ENCODE data around the gene ARSH.
"Not testable (repeated sequence)": the region's sequence is repeated elsewhere in the genome, so short reads cannot be mapped to it uniquely, and the experiment has no call there.

The ARSH gene

DNA sequence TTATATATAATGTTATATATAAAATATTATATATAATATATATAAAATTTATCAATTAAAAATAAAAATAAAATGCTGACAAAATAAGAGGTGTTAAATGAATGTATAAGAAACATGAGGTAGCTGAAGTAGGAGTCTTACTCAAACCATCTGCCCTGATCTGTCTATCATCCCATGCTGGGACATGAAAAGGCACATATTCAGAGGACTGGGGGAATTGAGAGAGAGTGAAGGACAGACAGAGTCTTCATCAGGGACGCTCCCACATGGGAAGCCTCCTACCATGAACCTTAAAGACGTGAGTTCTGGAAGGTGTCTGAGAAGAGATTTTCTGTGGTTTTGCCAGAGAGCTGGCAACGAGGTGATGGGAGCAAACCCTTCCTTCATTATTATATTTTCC is 30.9 kb downstream of the ARSH start:
- DNase-seq (ENCODE audit: low spot score) = no peak

GRCh38 chrX:3044196-3044595 is 37.9 kb downstream of the ARSH start:
- DNase-seq (ENCODE audit: low spot score) = no peak

DNA sequence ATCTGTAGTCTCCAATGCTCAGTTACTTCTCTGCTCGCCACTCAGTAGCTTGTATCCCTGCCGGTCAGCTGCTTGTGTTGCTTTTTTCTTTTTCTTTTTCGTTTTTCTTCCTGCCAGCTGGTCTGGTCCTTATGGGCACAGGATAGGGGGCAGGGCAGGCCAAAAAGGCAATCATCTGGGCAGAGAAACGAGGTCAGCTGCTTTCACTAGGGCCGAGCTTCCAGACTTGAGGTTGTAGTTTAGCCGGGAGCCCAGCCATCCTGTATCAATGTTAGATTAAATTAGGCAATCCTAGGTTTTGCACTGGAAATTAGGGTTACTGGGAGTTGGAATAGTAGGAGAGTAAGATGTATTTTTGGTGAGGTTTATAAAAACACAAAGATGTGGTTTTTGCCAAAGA is 38.3 kb downstream of the ARSH start:
- DNase-seq (ENCODE audit: low spot score) = no peak

- DNase-seq (ENCODE audit: low spot score) = no peak
Observed at GRCh38 chrX:3046253-3047240, 40.2 kb downstream of the ARSH start.

DNA sequence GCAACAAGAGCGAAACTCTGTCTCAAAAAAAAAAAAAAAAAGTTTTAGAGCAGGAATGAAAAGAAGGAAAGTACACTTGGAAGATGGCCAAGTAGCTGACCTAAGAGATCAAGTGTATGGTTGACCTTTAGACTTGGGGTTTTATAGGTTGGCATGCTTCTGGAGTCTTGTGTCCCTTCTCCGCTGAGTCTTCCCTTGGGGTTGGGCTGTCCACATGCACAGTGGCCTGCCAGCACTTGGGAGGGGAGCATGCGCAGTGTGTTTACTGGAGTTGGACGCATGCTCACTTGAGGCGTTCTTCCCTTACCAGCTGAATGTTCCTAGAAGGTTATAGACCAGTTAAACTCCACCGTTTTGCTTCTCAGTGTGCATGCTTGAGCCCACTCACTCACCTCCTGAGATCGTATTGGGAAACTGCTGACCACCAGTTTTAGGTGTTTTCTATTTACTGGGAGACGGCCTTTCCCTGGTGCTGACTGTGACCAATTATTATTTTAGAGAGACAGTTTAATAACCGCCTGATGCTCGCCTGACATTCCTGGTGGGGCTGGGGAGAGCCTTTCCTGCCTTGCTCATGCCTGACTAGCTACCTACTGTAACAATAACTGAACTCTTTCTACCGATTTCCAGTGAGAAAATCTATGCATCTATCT is 44.3 kb downstream of the ARSH start:
- DNase-seq (ENCODE audit: low spot score) = not testable (repeated sequence)

GRCh38 chrX:3052860-3053259 is 46.5 kb downstream of the ARSH start:
- DNase-seq (ENCODE audit: low spot score) = no peak

DNA sequence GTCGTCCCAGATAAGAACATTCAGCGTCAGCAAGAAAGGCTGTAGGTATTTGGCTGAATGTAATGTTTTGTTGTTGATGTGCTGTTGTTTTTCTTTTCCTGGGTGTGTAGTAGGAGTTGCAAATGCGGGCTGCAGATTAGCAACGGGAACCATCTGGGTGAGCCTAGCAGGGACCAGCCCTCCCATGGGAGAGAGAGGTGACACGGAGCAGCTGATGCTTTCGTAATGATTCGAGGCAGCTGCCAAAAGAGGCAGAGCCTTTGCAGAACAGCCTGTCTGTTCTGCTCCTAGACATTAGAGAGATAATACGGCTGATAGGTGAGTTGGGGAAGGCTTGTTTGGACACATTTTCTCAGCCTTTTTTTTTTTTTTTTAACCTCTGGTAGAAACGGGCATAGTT is 60.2 kb downstream of the ARSH start:
- no peak for DNase-seq (ENCODE audit: low spot score)

- no peak for DNase-seq (ENCODE audit: low spot score)
Observed at GRCh38 chrX:3075959-3076358, 69.6 kb downstream of the ARSH start.

DNA sequence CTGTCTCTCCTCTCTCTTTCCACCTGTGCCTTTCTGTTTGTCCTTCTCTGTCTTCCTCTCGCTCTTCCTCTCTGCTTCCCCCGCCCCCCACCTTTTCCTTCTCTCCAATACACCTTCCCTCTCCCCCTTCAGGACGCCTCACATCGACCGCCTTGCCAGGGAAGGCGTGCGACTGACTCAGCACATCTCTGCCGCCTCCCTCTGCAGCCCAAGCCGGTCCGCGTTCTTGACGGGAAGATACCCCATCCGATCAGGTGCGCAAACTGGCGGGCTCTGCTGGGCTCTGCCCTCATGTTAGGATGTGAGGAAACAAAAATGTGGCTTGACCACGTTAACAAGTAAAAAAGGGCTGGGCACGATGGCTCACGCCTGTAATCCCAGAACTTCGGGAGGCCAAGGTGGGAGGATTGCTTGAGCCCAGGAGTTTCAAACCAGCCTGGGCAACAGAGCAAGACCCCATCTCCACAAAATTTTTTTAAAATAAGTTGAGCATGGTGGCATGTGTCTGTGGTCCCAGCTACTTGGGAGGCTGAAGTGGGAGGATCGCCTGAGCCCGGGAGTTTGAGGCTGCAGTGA is 70.2 kb downstream of the ARSH start:
- no peak for DNase-seq (ENCODE audit: low spot score)

Data from HuH-7.5 (cell line).